Adrenal gland (tissue), 12 donors: ENCODE results near the gene RGS6. TPM values are rescaled to one million over a fixed set of nuclear protein-coding genes. Genes with fewer than 3 reads are reported as not detected.

Experiments used
- DNase-seq, 7 donors: peaks; one replicate each; pipeline ENCODE4 v3.0.0-alpha.2; 2019 to 2020
- H3K27ac ChIP-seq, 5 donors: fragments of 200-600 bp; sonication (generic) in 4 of 5; 1 replicate in 3 of 5; 2 replicates in 2 of 5; pipeline versions ENCODE4 v1.5.1 to v1.8.0; 2016 to 2020; ENCODE audit warnings: mild to moderate bottlenecking in 1 of 5
- H3K27me3 ChIP-seq: fragments of 200-600 bp; 2 replicates; pipeline ENCODE4 v1.8.0; 2021
- H3K36me3 ChIP-seq, 2 donors: fragments of 200-600 bp; replicated peaks in 1 of 2; 1 replicate in 1 of 2; 2 replicates in 1 of 2; pipeline versions ENCODE4 v1.5.1 to v1.8.0; 2018 to 2022
- H3K4me1 ChIP-seq, 2 donors: fragments of 200-600 bp; replicated peaks in 1 of 2; 1 replicate in 1 of 2; 2 replicates in 1 of 2; pipeline versions ENCODE4 v1.5.1 to v1.8.0; 2018 to 2021
- H3K4me3 ChIP-seq, 4 donors: fragments of 200-600 bp; sonication (generic) in 3 of 4; one replicate each; pipeline ENCODE4 v1.5.1; 2016 to 2018
- H3K9me3 ChIP-seq, 3 donors: fragments of 200-600 bp; sonication (generic) in 1 of 3; replicated peaks in 1 of 3; 1 replicate in 2 of 3; 2 replicates in 1 of 3; pipeline versions ENCODE4 v1.5.1 to v1.8.0; 2016 to 2021
- POLR2A ChIP-seq, 2 donors: fragments of 450-650 bp; IDR thresholded peaks; one replicate each; pipeline ENCODE4 v1.6.1; 2017; ENCODE audit warnings: antibody characterized with exemption in 2 of 2, mild to moderate bottlenecking in 2 of 2, moderate library complexity in 1 of 2
- WGBS, 4 donors: extraction: QIAGEN DNeasy Blood & Tissue Kit in 2 of 4; methylation state at CpG; one replicate each; pipeline versions ENCODE4 v1.1.5 to v1.1.7; 2013 to 2017; 5-methylcytosine and 5-hydroxymethylcytosine counted together
- intact Hi-C, 2 donors: fragments of 100-400 bp; cut with DNase I; formaldehyde crosslinking; loops; one replicate each; pipeline versions ENCODE4 v1.14.1 to v1.15.0; 2022 to 2023
- polyA plus RNA-seq, 3 donors: library from polyadenylated mRNA; stranded (reverse); fragments of 200-250 nt in 2 of 3; fragments of 350-450 nt in 1 of 3; fragmentation: Illumina TruSeq in 1 of 3; extraction: RNeasy Lipid Tissue Mini Kit (QIAGEN cat#74804) in 1 of 3; gene quantifications; one replicate each; pipeline ENCODE4 v1.2.3, GENCODE V29; 2013 to 2014
- total RNA-seq, 9 donors: library from RNA; depleted of rRNA in 4 of 9; stranded (reverse); fragments of >200 nt in 4 of 9; fragments of 120-200 nt in 1 of 9; fragmentation: NEBNext Ultra II Directional in 1 of 9; extraction: Animal tissue kit (Norgen Biotek cat#: 25700) in 1 of 9; gene quantifications; one replicate each; pipeline versions ENCODE4 v1.1.0 to v1.2.4, GENCODE V29; 2013 to 2023
- TF ChIP-seq, protein P1 (sequence below), 6 experiments: fragments of 450-650 bp in 4 of 6; fragments of 200-600 bp in 2 of 6; sonication (generic) in 1 of 6; IDR thresholded peaks; 1 replicate in 5 of 6; 2 replicates in 1 of 6; pipeline versions ENCODE4 v1.5.1 to v1.8.0; 2016 to 2021; ENCODE audit warnings: antibody characterized with exemption in 6 of 6, mild to moderate bottlenecking in 2 of 6, moderate library complexity in 1 of 6
- donor health status: healthy with polysubstance abuse.
- donor health status: Bipolar disorder and iron deficiency.
- donor health status: DM: yes; HTN: yes; CAD: no.
- donor health status: DM: no; HTN: no; CAD: no.
- donor health status: DM: no; HTN: no; CAD: no.
- donor health status: DM: yes; HTN: yes; CAD: no.

Gene RGS6
- total and polyA plus RNA-seq, 12 donors = 0.06 to 4.3 (median 0.41) TPM; not detected in 1

GRCh38 chr14:72049462-72049861, 117.2 kb downstream of the RGS6 start:
- intact Hi-C loops = no loop called here
- H3K4me1 ChIP-seq = no peaks in the 10 kb centered on the region
- H3K36me3 ChIP-seq = no peaks in the 10 kb centered on the region
- TF ChIP-seq, protein P1, sequence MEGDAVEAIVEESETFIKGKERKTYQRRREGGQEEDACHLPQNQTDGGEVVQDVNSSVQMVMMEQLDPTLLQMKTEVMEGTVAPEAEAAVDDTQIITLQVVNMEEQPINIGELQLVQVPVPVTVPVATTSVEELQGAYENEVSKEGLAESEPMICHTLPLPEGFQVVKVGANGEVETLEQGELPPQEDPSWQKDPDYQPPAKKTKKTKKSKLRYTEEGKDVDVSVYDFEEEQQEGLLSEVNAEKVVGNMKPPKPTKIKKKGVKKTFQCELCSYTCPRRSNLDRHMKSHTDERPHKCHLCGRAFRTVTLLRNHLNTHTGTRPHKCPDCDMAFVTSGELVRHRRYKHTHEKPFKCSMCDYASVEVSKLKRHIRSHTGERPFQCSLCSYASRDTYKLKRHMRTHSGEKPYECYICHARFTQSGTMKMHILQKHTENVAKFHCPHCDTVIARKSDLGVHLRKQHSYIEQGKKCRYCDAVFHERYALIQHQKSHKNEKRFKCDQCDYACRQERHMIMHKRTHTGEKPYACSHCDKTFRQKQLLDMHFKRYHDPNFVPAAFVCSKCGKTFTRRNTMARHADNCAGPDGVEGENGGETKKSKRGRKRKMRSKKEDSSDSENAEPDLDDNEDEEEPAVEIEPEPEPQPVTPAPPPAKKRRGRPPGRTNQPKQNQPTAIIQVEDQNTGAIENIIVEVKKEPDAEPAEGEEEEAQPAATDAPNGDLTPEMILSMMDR (IDR thresholded peaks at IDR 0.05) = no peak
- no peak for TF ChIP-seq POLR2A (IDR thresholded peaks at IDR 0.05)
- no peaks in the 10 kb centered on the region for H3K9me3 ChIP-seq
- H3K4me3 ChIP-seq = no peak overlapping the region
- H3K27ac ChIP-seq = no peak overlapping the region
- peaks cover 4% of the 10 kb centered on the region for H3K27me3 ChIP-seq
- 29 to 46% (median 36%) methylated on average over 1 of the region's 1 CpG for WGBS, 4 donors
- DNase-seq = no peak

DNA sequence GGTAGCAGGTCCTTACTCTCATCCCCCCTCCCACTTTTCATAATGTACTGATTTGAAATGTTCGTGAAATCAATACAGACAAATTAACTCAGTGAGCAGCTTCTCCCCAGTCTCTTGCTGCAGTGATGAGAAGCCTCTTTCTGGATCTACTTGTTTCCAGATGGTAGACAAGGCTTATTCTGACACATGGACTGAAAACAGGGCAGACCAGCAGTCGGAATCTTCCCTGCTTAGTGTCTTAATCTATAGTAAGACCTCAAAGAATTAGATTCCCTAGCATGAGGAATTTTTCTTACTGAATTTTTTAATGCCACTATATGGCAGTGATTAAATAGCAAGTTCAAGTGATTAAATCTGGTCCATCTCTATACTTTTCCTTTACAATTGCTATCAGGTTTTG, 120.1 kb downstream of the RGS6 start:
- intact Hi-C loops = no loop called here
- Histone ChIP-seq H3K36me3 (no peaks in the 10 kb centered on the region), H3K27ac (no peak overlapping the region), H3K4me3 (no peak overlapping the region), H3K27me3 (peaks cover 4% of the 10 kb centered on the region), H3K9me3 (no peaks in the 10 kb centered on the region), H3K4me1 (no peaks in the 10 kb centered on the region)
- DNase-seq = no peak
- TF ChIP-seq, protein P1 (IDR thresholded peaks at IDR 0.05) = no peak
- 63 to 84% (median 73%) methylated on average over 2 of the region's 2 CpGs for WGBS, 4 donors

GRCh38 chr14:72053651-72054050, 121.4 kb downstream of the RGS6 start:
- Histone ChIP-seq H3K27me3 (peaks cover 4% of the 10 kb centered on the region), H3K36me3 (no peaks in the 10 kb centered on the region), H3K4me1 (no peaks in the 10 kb centered on the region), H3K9me3 (no peaks in the 10 kb centered on the region), H3K4me3 (no peak overlapping the region), H3K27ac (no peak overlapping the region)
- TF ChIP-seq, protein P1 (IDR thresholded peaks at IDR 0.05) = no peak
- no peak for TF ChIP-seq POLR2A (IDR thresholded peaks at IDR 0.05)
- intact Hi-C loops = no loop called here
- 63 to 72% (median 71%) methylated on average over 3 of the region's 3 CpGs for WGBS, 4 donors
- DNase-seq = no peak

DNA sequence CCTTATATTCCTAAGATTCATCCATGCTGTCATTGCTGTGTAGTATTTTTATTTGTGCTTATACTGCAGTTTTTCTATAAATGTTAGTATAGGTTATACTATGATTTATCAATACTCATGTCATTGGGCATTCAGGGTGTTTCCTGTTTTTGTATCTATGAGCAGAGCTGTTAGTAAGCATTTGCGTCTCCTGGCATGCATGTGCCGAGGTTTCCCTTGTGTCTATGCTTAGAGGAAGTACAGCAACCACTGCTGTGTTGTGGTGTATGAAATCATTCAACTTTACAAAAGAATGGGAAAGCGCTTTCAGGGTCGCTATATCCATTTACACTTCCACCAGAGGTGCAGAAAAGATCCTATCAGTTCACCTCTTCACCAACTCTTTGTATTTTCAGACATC, 122.7 kb downstream of the RGS6 start:
- H3K36me3 ChIP-seq = no peaks in the 10 kb centered on the region
- H3K4me1 ChIP-seq = no peaks in the 10 kb centered on the region
- WGBS, 4 donors = 60 to 71% (median 61%) methylated on average over 4 of the region's 4 CpGs
- no peak for DNase-seq
- H3K27ac ChIP-seq = no peak overlapping the region
- H3K4me3 ChIP-seq = no peak overlapping the region
- H3K27me3 ChIP-seq = peaks cover 4% of the 10 kb centered on the region
- TF ChIP-seq, protein P1 (IDR thresholded peaks at IDR 0.05) = no peak
- TF ChIP-seq POLR2A (IDR thresholded peaks at IDR 0.05) = no peak
- no peaks in the 10 kb centered on the region for H3K9me3 ChIP-seq
- intact Hi-C loops = no loop called here
